Measurements from ENCODE around the gene TENM3.

- TF ChIP-seq CTCF (IDR thresholded peaks at IDR 0.05; ENCODE audit: low read length) (no peak), EZH2 (optimal IDR thresholded peaks at IDR 0.05; ENCODE audit: low read depth, low read length) (no peak), EZH2phosphoT487 (IDR thresholded peaks at IDR 0.05; ENCODE audit: low read length) (no peak)
Measured at GRCh38 chr4:182246401-182247205, 3.4 kb downstream of the TENM3 start.

Data from MM.1S (cell line).